Stomach (tissue), 9 donors: ENCODE data around the gene SNX19. TPM values are rescaled to one million over a fixed set of nuclear protein-coding genes. Genes with fewer than 3 reads are reported as not detected.

ENCODE experiments used
- DNase-seq, 2 donors: peaks; one replicate each; pipeline versions ENCODE4 v3.0.0 to v3.0.0-alpha.2; 2013 to 2019
- H3K27ac ChIP-seq, 5 donors: fragments of 200-600 bp in 4 of 5; sonication (generic) in 4 of 5; one replicate each; pipeline ENCODE4 v1.5.1; 2013 to 2019; ENCODE audit warnings: mild to moderate bottlenecking in 1 of 5, moderate library complexity in 1 of 5
- H3K27me3 ChIP-seq, 3 donors: fragments of 200-600 bp; sonication (generic); one replicate each; pipeline ENCODE4 v1.5.1; 2017 to 2019; ENCODE audit warnings: mixed run types in 1 of 3
- H3K36me3 ChIP-seq, 4 donors: fragments of 200-600 bp; sonication (generic); 1 replicate in 3 of 4; 2 replicates in 1 of 4; pipeline ENCODE4 v1.5.1; 2016 to 2019
- H3K4me1 ChIP-seq, 4 donors: fragments of 200-600 bp; sonication (generic); one replicate each; pipeline ENCODE4 v1.5.1; 2016 to 2019
- H3K4me3 ChIP-seq, 4 donors: fragments of 200-600 bp; sonication (generic) in 3 of 4; one replicate each; pipeline ENCODE4 v1.5.1; 2016 to 2019; ENCODE audit warnings: mild to moderate bottlenecking in 1 of 4
- H3K9me3 ChIP-seq, 4 donors: fragments of 200-600 bp; sonication (generic); one replicate each; pipeline ENCODE4 v1.5.1; 2016 to 2019
- EP300 ChIP-seq: sonication (generic); formaldehyde crosslinking; IDR thresholded peaks from one replicate; pipeline ENCODE4 v1.6.1; 2017; ENCODE audit warnings: antibody characterized with exemption
- POLR2A ChIP-seq, 4 donors: fragments of 450-650 bp; IDR thresholded peaks; one replicate each; pipeline ENCODE4 v1.6.1; 2016; ENCODE audit warnings: antibody characterized with exemption in 4 of 4, control low read depth in 2 of 4, mild to moderate bottlenecking in 1 of 4, moderate library complexity in 1 of 4
- POLR2AphosphoS5 ChIP-seq, 3 donors: sonication (generic); formaldehyde crosslinking; IDR thresholded peaks; one replicate each; pipeline ENCODE4 v1.6.1; 2016; ENCODE audit warnings: antibody characterized with exemption in 3 of 3
- WGBS, 5 donors: extraction: QIAGEN DNeasy Blood & Tissue Kit in 3 of 5; methylation state at CpG; one replicate each; pipeline versions ENCODE4 v1.1.5 to v1.1.7; 2013 to 2018; 5-methylcytosine and 5-hydroxymethylcytosine counted together
- intact Hi-C: fragments of 100-400 bp; cut with DNase I; formaldehyde crosslinking; loops from one replicate; pipeline ENCODE4 v1.15.1; 2023; ENCODE audit warnings: low total_unique reads
- polyA plus RNA-seq, 3 donors: library from polyadenylated mRNA; stranded (reverse); fragments of 200-250 nt; gene quantifications; one replicate each; pipeline ENCODE4 v1.2.3, GENCODE V29; 2013
- total RNA-seq, 5 donors: library from RNA; depleted of rRNA; stranded (reverse); fragments of >200 nt; gene quantifications; one replicate each; pipeline versions ENCODE4 v1.1.0 to v1.2.3, GENCODE V29; 2014 to 2016
- TF ChIP-seq, protein P1 (sequence below), 7 experiments: fragments of 450-650 bp in 4 of 7; fragments of 200-600 bp in 3 of 7; sonication (generic) in 3 of 7; IDR thresholded peaks; one replicate each; pipeline ENCODE4 v1.5.1; 2016 to 2019; ENCODE audit warnings: antibody characterized with exemption in 7 of 7, control low read depth in 2 of 7, mild to moderate bottlenecking in 1 of 7
- donor health status: healthy with polysubstance abuse.
- donor health status: Bipolar disorder and iron deficiency.
- donor health status: healthy.

SNX19 gene
- total and polyA plus RNA-seq, 8 donors: 8.7 to 173 (median 47.4) TPM

DNA sequence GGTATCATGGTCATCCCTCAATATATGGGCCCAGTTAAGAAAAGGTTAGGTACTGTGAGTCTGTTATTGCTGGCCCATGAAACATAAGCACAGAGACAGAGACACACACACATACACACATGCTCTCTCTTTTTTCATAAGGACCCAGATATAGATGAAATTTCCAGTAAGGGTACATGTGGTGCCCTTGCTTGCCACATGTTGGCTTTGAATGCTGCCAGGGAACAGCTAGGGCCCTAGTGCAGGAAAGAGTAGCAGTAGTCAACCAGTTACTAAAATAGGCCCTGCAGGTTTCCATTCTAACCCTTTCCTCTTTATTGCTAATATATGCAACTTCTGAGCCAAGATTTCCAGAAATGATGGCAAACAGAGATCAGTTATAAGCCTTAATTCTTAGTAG lies 9.1 kb downstream of the SNX19 start:
- Histone ChIP-seq H3K36me3 (peaks cover 62 to 98% (median 91%) of the 10 kb centered on the region in 4 donors), H3K4me1 (peaks cover 0 to 33% (median 15%) of the 10 kb centered on the region in 4 donors), H3K27ac (no peak overlapping the region), H3K9me3 (no peaks in the 10 kb centered on the region), H3K4me3 (no peak overlapping the region), H3K27me3 (no peaks in the 10 kb centered on the region)
- intact Hi-C loops: no loop called here
- TF ChIP-seq, protein P1, sequence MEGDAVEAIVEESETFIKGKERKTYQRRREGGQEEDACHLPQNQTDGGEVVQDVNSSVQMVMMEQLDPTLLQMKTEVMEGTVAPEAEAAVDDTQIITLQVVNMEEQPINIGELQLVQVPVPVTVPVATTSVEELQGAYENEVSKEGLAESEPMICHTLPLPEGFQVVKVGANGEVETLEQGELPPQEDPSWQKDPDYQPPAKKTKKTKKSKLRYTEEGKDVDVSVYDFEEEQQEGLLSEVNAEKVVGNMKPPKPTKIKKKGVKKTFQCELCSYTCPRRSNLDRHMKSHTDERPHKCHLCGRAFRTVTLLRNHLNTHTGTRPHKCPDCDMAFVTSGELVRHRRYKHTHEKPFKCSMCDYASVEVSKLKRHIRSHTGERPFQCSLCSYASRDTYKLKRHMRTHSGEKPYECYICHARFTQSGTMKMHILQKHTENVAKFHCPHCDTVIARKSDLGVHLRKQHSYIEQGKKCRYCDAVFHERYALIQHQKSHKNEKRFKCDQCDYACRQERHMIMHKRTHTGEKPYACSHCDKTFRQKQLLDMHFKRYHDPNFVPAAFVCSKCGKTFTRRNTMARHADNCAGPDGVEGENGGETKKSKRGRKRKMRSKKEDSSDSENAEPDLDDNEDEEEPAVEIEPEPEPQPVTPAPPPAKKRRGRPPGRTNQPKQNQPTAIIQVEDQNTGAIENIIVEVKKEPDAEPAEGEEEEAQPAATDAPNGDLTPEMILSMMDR (IDR thresholded peaks at IDR 0.05): no peak
- no peak for TF ChIP-seq EP300
- TF ChIP-seq POLR2AphosphoS5 (IDR thresholded peaks at IDR 0.05): no peak
- no peak for TF ChIP-seq POLR2A (IDR thresholded peaks at IDR 0.05)
- DNase-seq: no peak

DNA sequence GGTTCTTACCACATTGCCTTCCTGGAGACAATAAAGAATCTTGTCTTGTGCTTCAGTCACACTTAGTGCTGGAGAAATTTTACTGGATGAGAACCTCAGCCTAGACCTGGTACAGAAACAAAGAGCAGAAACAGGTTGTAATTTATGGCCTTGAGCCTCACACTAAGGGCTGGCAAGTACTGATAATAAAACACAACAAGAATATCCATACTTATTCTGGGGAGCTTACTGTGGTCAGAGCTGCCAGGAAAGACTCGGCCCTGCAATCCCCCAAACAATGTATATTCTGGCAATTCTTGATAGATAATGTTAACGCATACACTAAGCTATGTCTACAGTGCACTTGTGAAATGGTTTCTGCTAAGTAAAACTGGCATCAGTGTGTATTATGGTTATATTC lies 9.7 kb downstream of the SNX19 start:
- no peaks in the 10 kb centered on the region for H3K27me3 ChIP-seq
- TF ChIP-seq POLR2A (IDR thresholded peaks at IDR 0.05) (no peak), EP300 (no peak), POLR2AphosphoS5 (IDR thresholded peaks at IDR 0.05) (no peak)
- TF ChIP-seq, protein P1 (IDR thresholded peaks at IDR 0.05): no peak
- no peak for DNase-seq
- intact Hi-C loops: no loop called here
- H3K4me3 ChIP-seq: no peak overlapping the region
- 89 to 95% (median 92%) methylated on average over 2 of the region's 2 CpGs for WGBS, 5 donors
- peaks cover 0 to 28% (median 12%) of the 10 kb centered on the region in 4 donors for H3K4me1 ChIP-seq
- no peak overlapping the region for H3K27ac ChIP-seq
- peaks cover 68 to 100% (median 93%) of the 10 kb centered on the region in 4 donors for H3K36me3 ChIP-seq
- H3K9me3 ChIP-seq: no peaks in the 10 kb centered on the region

DNA sequence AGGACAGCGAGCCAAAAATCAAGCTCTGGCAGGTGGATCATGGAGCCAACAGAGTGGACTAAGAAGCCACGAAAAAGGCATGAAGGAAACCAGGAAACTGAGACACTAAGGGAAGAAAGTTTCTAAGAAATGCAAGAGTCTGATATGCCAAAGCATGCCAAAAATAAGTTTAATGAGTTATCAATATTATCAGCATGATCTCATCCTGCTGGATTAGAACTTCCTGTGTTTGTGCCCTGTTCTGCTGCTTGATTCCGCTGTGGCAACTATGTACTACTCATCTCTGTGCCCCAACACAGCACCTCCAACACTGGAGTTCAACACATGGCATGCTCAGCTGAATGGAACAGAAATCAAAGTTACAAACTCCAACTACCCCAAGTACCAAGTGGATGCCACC lies 10.8 kb downstream of the SNX19 start:
- Histone ChIP-seq H3K27ac (no peak overlapping the region), H3K36me3 (peaks cover 78 to 100% (median 95%) of the 10 kb centered on the region in 4 donors), H3K4me3 (no peak overlapping the region), H3K27me3 (no peaks in the 10 kb centered on the region), H3K4me1 (peaks cover 0 to 28% (median 12%) of the 10 kb centered on the region in 4 donors), H3K9me3 (no peaks in the 10 kb centered on the region)
- TF ChIP-seq POLR2A (IDR thresholded peaks at IDR 0.05) (no peak), POLR2AphosphoS5 (IDR thresholded peaks at IDR 0.05) (no peak), EP300 (no peak)
- TF ChIP-seq, protein P1 (IDR thresholded peaks at IDR 0.05): no peak
- WGBS, 5 donors: 78 to 97% (median 92%) methylated on average over 3 of the region's 3 CpGs
- intact Hi-C loops: no loop called here
- no peak for DNase-seq

DNA sequence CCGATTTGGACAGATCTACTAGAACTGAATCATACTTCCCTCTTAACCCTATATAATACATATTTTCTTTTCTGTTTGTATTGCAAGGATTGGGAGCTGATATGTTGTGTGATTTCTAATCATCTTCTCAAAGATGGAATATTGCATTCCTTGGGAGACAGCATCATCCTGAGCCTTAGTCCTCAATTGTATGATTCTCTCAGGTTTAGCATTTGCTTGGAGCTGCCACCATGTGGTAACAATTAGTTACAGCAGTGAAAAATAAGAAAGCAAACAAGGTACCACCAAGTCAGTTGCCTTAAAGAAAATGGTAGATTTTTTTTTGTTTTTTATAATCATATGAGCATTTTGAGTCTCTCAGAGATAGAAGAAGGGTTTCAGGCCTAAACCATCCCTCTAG lies 11.9 kb downstream of the SNX19 start:
- intact Hi-C loops: no loop called here
- H3K36me3 ChIP-seq: peaks cover 79 to 100% (median 97%) of the 10 kb centered on the region in 4 donors
- H3K9me3 ChIP-seq: no peaks in the 10 kb centered on the region
- no peak overlapping the region for H3K4me3 ChIP-seq
- no peak for DNase-seq
- no peak for TF ChIP-seq POLR2A (IDR thresholded peaks at IDR 0.05)
- TF ChIP-seq, protein P1 (IDR thresholded peaks at IDR 0.05): peak in 3 of 7 experiments; percentile 12 to 30 (median 19)
- peaks cover 0 to 26% (median 10%) of the 10 kb centered on the region in 4 donors for H3K4me1 ChIP-seq
- WGBS, 5 donors: 94 to 100% (median 97%) methylated on average over 1 of the region's 1 CpG
- no peaks in the 10 kb centered on the region for H3K27me3 ChIP-seq
- H3K27ac ChIP-seq: peak overlapping the region in 2 of 5 donors; percentile 3 to 92
